ENCODE measurements around the gene EFCAB14. TPM values are rescaled to one million over a fixed set of nuclear protein-coding genes. Genes with fewer than 3 reads are reported as not detected.

The EFCAB14 gene
- total and polyA plus RNA-seq, 9 of the 15 experiments (the other 6 are each of a cell fraction or from before 2014, with no cell fraction given): 7.3 to 49.0 (median 37.3) TPM

DNA sequence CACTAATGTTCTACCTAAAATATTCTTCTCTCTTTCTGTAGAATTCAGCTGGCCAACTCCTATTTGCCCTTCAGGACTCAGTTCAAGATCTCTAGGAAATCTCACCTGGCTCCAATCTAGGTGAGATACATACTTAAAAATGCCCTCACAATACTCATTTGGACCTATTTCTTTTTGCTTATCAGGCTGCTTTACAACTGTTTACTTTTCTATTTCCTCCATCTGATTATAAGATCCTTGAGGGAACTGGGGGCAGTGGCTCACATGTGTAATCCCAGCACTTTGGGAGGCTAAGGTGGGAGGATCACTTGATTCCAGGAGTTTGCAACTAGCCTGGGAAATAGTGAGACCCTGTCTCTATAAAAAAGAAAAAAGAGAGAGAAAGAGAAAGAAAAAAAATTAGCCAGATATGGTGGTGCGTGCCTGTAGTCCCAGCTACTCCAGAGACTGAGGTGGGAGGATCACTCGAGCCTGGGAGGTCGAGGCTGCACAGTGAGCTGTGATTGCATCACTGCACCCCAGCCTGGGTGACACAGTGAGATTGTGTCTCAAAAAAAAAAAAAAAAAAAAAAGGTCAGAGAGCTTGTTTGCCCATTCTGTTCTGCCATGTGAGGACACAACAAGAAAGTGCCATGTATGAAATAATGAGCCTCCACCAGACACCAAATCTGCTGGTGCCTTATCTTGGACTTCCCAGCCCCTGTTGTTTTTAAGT, 14.8 kb downstream of the EFCAB14 start (continued):
- TF ChIP-seq, protein P1, sequence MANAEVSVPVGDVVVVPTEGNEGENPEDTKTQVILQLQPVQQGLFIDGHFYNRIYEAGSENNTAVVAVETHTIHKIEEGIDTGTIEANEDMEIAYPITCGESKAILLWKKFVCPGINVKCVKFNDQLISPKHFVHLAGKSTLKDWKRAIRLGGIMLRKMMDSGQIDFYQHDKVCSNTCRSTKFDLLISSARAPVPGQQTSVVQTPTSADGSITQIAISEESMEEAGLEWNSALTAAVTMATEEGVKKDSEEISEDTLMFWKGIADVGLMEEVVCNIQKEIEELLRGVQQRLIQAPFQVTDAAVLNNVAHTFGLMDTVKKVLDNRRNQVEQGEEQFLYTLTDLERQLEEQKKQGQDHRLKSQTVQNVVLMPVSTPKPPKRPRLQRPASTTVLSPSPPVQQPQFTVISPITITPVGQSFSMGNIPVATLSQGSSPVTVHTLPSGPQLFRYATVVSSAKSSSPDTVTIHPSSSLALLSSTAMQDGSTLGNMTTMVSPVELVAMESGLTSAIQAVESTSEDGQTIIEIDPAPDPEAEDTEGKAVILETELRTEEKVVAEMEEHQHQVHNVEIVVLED (CRISPR knock-in tag; IDR thresholded peaks at IDR 0.05): no peak
- TF ChIP-seq POLR2B (IDR thresholded peaks at IDR 0.05; ENCODE audit: low read depth, partially characterized antibody): no peak
- TF ChIP-seq CEBPB (tag; IDR thresholded peaks at IDR 0.05): 0 out of 2 replicates have a peak, but pooled peaks have one; percentile 28
- no peak for TF ChIP-seq SMAD4 (CRISPR knock-in tag; conservative IDR thresholded peaks at IDR 0.05)
- TF ChIP-seq, protein P2, sequence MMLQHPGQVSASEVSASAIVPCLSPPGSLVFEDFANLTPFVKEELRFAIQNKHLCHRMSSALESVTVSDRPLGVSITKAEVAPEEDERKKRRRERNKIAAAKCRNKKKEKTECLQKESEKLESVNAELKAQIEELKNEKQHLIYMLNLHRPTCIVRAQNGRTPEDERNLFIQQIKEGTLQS (IDR thresholded peaks at IDR 0.05): peak; percentile 68
- TF ChIP-seq, protein P2 (CRISPR knock-in tag; conservative IDR thresholded peaks at IDR 0.05): no peak
- TF ChIP-seq, protein P3, sequence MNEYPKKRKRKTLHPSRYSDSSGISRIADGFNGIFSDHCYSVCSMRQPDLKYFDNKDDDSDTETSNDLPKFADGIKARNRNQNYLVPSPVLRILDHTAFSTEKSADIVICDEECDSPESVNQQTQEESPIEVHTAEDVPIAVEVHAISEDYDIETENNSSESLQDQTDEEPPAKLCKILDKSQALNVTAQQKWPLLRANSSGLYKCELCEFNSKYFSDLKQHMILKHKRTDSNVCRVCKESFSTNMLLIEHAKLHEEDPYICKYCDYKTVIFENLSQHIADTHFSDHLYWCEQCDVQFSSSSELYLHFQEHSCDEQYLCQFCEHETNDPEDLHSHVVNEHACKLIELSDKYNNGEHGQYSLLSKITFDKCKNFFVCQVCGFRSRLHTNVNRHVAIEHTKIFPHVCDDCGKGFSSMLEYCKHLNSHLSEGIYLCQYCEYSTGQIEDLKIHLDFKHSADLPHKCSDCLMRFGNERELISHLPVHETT (CRISPR knock-in tag; conservative IDR thresholded peaks at IDR 0.05 in 1 of 2, IDR thresholded peaks at IDR 0.05 in 1 of 2): no peak
- TF ChIP-seq ARID2 (IDR thresholded peaks at IDR 0.05): no peak
- no peak for TF ChIP-seq DPF2 (IDR thresholded peaks at IDR 0.05)
- TF ChIP-seq SRSF3 (IDR thresholded peaks at IDR 0.05; ENCODE audit: insufficient read depth, low read length): no peak
- no peak for TF ChIP-seq COPS2 (conservative IDR thresholded peaks at IDR 0.05)

All from K562 (cell line).